ENCODE measurements around the gene GIGYF2. TPM values are rescaled to one million over a fixed set of nuclear protein-coding genes. Genes with fewer than 3 reads are reported as not detected.
A peak's percentile ranks its signal among the peaks of the same experiment; 100 is the strongest.

The GIGYF2 gene
- total and polyA plus RNA-seq, 8 donors, result 56.2 to 76.6 (median 62.4) TPM

- Histone ChIP-seq H3K4me1 (peaks cover 0 to 10% of the 10 kb centered on the region in 2 donors), H3K4me3 (no peak overlapping the region), H3K27ac (no peak overlapping the region), H3K36me3 (peaks cover 6 to 73% of the 10 kb centered on the region in 2 donors), H3K27me3 (no peaks in the 10 kb centered on the region), H3K9me3 (no peaks in the 10 kb centered on the region)
- no peak for TF ChIP-seq CTCF (IDR thresholded peaks at IDR 0.05)
- ATAC-seq (peak; percentile 63), DNase-seq (no peak)
- intact Hi-C loops (cut with DNase I), result loop anchor here in 1 of 2 donors (10.0 kb wide), 1 partner anchor 398 kb away; the partner anchor contains the start of gene ATG16L1
Observed at GRCh38 chr2:232857158-232857563, 160.0 kb downstream of the GIGYF2 start.

GRCh38 chr2:232859385-232859916 is 162.3 kb downstream of the GIGYF2 start:
- no peak overlapping the region for H3K27ac ChIP-seq
- H3K27me3 ChIP-seq, result no peaks in the 10 kb centered on the region
- peaks cover 6 to 67% of the 10 kb centered on the region in 2 donors for H3K36me3 ChIP-seq
- ATAC-seq (no peak), DNase-seq (no peak)
- H3K4me1 ChIP-seq, result peaks cover 0 to 3% of the 10 kb centered on the region in 2 donors
- H3K4me3 ChIP-seq, result no peak overlapping the region
- H3K9me3 ChIP-seq, result no peaks in the 10 kb centered on the region
- intact Hi-C loops (cut with DNase I), result loop anchor here in 1 of 2 donors (10.0 kb wide), 1 partner anchor 395 kb away; the partner anchor contains the start of gene ATG16L1
- TF ChIP-seq CTCF (IDR thresholded peaks at IDR 0.05), result no peak

- Histone ChIP-seq H3K27ac (no peak overlapping the region), H3K36me3 (peaks cover 6 to 54% of the 10 kb centered on the region in 2 donors), H3K4me3 (no peak overlapping the region), H3K27me3 (no peaks in the 10 kb centered on the region), H3K4me1 (no peaks in the 10 kb centered on the region), H3K9me3 (no peaks in the 10 kb centered on the region)
- intact Hi-C loops (cut with DNase I), result no loop called here
- no peak for ATAC-seq
- no peak for DNase-seq
- TF ChIP-seq CTCF (IDR thresholded peaks at IDR 0.05), result no peak
Observed at GRCh38 chr2:232860593-232861241, 163.6 kb downstream of the GIGYF2 start.

GRCh38 chr2:232861353-232861752 is 164.2 kb downstream of the GIGYF2 start:
- ATAC-seq (no peak), DNase-seq (no peak)
- intact Hi-C loops (cut with DNase I), result no loop called here
- TF ChIP-seq CTCF (IDR thresholded peaks at IDR 0.05), result no peak
- Histone ChIP-seq H3K9me3 (no peaks in the 10 kb centered on the region), H3K27me3 (no peaks in the 10 kb centered on the region), H3K36me3 (peaks cover 6 to 48% of the 10 kb centered on the region in 2 donors), H3K4me1 (no peaks in the 10 kb centered on the region), H3K27ac (no peak overlapping the region), H3K4me3 (no peak overlapping the region)

- H3K27me3 ChIP-seq, result no peaks in the 10 kb centered on the region
- H3K27ac ChIP-seq, result no peak overlapping the region
- ATAC-seq (no peak), DNase-seq (no peak)
- H3K4me3 ChIP-seq, result no peak overlapping the region
- no peaks in the 10 kb centered on the region for H3K9me3 ChIP-seq
- TF ChIP-seq CTCF (IDR thresholded peaks at IDR 0.05), result no peak
- intact Hi-C loops (cut with DNase I), result no loop called here
- H3K36me3 ChIP-seq, result peaks cover 0 to 22% of the 10 kb centered on the region in 2 donors
- no peaks in the 10 kb centered on the region for H3K4me1 ChIP-seq
Observed at GRCh38 chr2:232863996-232864395, 166.9 kb downstream of the GIGYF2 start.

Data from left lung (tissue), 10 donors.